A673 (cell line): Measurements from ENCODE around the gene ZNF610. TPM values are rescaled to one million over a fixed set of nuclear protein-coding genes. Genes with fewer than 3 reads are reported as not detected.

ENCODE experiments used
- BruUV-seq: library from RNA; stranded (reverse); fragments of 400-500 nt; replicated peaks from 2 replicates; lab custom pipeline; 2021; lab: Mats Ljungman, UMichigan
- CTCF ChIA-PET: fragments of 300-600 bp; sonication (Branson Sonifier 250); formaldehyde crosslinking; loops from one replicate; lab custom pipeline; 2022; ENCODE audit warnings: antibody characterized with exemption; lab: Charles Lee
- POLR2A ChIA-PET: fragments of 300-600 bp; sonication (Branson Sonifier 250); formaldehyde crosslinking; loops from one replicate; lab custom pipeline; 2022; ENCODE audit warnings: antibody characterized with exemption; ENCODE audit not compliant: low non-redundant PET; lab: Charles Lee
- DNase-seq: peaks from one replicate; pipeline ENCODE4 v3.0.0-alpha.2; 2015; ENCODE audit warnings: low spot score
- H3K27ac ChIP-seq: fragments of 200-600 bp; sonication (generic); 2 replicates; pipeline ENCODE4 v1.5.1; 2016; ENCODE audit warnings: mixed run types, low read depth, mild to moderate bottlenecking, mixed read lengths, antibody characterized with exemption, low read length; ENCODE audit not compliant: poor library complexity, severe bottlenecking
- H3K27me3 ChIP-seq: fragments of 200-600 bp; sonication (generic); replicated peaks from 2 replicates; pipeline ENCODE4 v1.6.1; 2017; ENCODE audit warnings: mixed run types, low read depth, mild to moderate bottlenecking, mixed read lengths, antibody characterized with exemption, low read length; ENCODE audit not compliant: insufficient read depth, poor library complexity
- H3K36me3 ChIP-seq: fragments of 200-600 bp; sonication (generic); 2 replicates; pipeline ENCODE4 v1.6.1; 2016; ENCODE audit warnings: mixed run types, mild to moderate bottlenecking, mixed read lengths, antibody characterized with exemption, low read length; ENCODE audit not compliant: insufficient read depth, poor library complexity, severe bottlenecking
- H3K4me1 ChIP-seq: fragments of 200-600 bp; sonication (generic); 2 replicates; pipeline ENCODE4 v1.6.1; 2017; ENCODE audit warnings: mixed run types, mild to moderate bottlenecking, mixed read lengths, antibody characterized with exemption, low read length; ENCODE audit not compliant: insufficient read depth, poor library complexity, severe bottlenecking
- H3K4me3 ChIP-seq: fragments of 200-600 bp; sonication (generic); 2 replicates; pipeline ENCODE4 v1.5.1; 2016; ENCODE audit warnings: low read depth, mixed run types, mild to moderate bottlenecking, mixed read lengths, low read length; ENCODE audit not compliant: poor library complexity, severe bottlenecking
- H3K9me3 ChIP-seq: fragments of 200-600 bp; sonication (generic); 2 replicates; pipeline ENCODE4 v1.6.1; 2016; ENCODE audit warnings: mixed run types, low read depth, mild to moderate bottlenecking, mixed read lengths, antibody characterized with exemption, low read length; ENCODE audit not compliant: poor library complexity, severe bottlenecking
- EZH2 ChIP-seq: fragments of 200-600 bp; sonication (generic); IDR thresholded peaks from 2 replicates; pipeline ENCODE4 v1.6.1; 2017; ENCODE audit warnings: borderline replicate concordance, low read depth, mild to moderate bottlenecking, mixed read lengths, antibody characterized with exemption, low read length; ENCODE audit not compliant: poor library complexity, severe bottlenecking
- intact Hi-C: fragments of 100-400 bp; cut with micrococcal nuclease; formaldehyde crosslinking; loops from one replicate; pipeline ENCODE4 v1.10.0; 2022; ENCODE audit not compliant: unreplicated experiment
- total RNA-seq: library from RNA; stranded (reverse); gene quantifications from 2 replicates; pipeline ENCODE4 v1.2.3, GENCODE V29; 2021
- TF ChIP-seq, protein P1 (sequence below): fragments of 300-800, 200-600 bp; sonication (generic); conservative IDR thresholded peaks from 2 replicates; pipeline ENCODE4 v1.5.1; 2017; ENCODE audit warnings: low read depth, mild to moderate bottlenecking, antibody characterized with exemption, low read length, moderate library complexity, mixed read lengths

The ZNF610 gene
- total RNA-seq, 1 experiment from 2014 or later: 3.4 TPM

- POLR2A ChIA-PET: no interaction called here
- intact Hi-C loops: no loop called here
- Histone ChIP-seq H3K27ac (no peak overlapping the region), H3K4me1 (no peaks in the 10 kb centered on the region), H3K36me3 (peaks cover 40% of the 10 kb centered on the region), H3K4me3 (no peak overlapping the region), H3K27me3 (no peaks in the 10 kb centered on the region), H3K9me3 (peaks cover 36% of the 10 kb centered on the region)
- no TSS peak for BruUV-seq
- TF ChIP-seq EZH2: no peak
- TF ChIP-seq, protein P1, sequence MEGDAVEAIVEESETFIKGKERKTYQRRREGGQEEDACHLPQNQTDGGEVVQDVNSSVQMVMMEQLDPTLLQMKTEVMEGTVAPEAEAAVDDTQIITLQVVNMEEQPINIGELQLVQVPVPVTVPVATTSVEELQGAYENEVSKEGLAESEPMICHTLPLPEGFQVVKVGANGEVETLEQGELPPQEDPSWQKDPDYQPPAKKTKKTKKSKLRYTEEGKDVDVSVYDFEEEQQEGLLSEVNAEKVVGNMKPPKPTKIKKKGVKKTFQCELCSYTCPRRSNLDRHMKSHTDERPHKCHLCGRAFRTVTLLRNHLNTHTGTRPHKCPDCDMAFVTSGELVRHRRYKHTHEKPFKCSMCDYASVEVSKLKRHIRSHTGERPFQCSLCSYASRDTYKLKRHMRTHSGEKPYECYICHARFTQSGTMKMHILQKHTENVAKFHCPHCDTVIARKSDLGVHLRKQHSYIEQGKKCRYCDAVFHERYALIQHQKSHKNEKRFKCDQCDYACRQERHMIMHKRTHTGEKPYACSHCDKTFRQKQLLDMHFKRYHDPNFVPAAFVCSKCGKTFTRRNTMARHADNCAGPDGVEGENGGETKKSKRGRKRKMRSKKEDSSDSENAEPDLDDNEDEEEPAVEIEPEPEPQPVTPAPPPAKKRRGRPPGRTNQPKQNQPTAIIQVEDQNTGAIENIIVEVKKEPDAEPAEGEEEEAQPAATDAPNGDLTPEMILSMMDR: no peak
- CTCF ChIA-PET: no interaction called here
- peak; percentile 11 for DNase-seq
Measured at GRCh38 chr19:52307275-52307674, 28.8 kb upstream of the ZNF610 start.

GRCh38 chr19:52322429-52322828, 13.6 kb upstream of the ZNF610 start:
- peaks cover 94% of the 10 kb centered on the region for H3K9me3 ChIP-seq
- no peak overlapping the region for H3K27ac ChIP-seq
- no peaks in the 10 kb centered on the region for H3K4me1 ChIP-seq
- ChIA-PET POLR2A (no interaction called here), CTCF (no interaction called here)
- no peaks in the 10 kb centered on the region for H3K27me3 ChIP-seq
- H3K4me3 ChIP-seq: no peak overlapping the region
- intact Hi-C loops: no loop called here
- TF ChIP-seq, protein P1: no peak
- TF ChIP-seq EZH2: no peak
- peaks cover 66% of the 10 kb centered on the region for H3K36me3 ChIP-seq
- BruUV-seq: no TSS peak
- no peak for DNase-seq

DNA sequence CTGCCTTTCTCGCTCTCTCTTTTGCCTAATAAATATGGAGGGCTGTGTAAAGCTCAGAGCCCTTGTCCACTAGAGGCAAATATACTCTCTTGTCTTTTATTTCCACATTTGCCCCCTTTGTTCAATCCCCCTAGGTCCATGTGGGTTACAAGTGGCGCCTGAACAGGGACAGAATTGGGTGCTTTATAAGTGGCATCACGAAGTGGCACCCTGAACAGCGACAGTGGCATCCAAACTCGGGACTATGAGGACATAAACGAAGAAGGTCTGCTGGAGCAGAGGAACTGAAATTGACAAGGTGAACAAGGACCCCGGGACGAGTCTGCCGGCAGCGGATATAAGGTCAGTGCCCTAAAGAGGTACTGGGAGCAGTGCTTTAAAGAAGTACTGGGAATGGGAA, 4.3 kb upstream of the ZNF610 start:
- peaks cover 44% of the 10 kb centered on the region for H3K9me3 ChIP-seq
- no peaks in the 10 kb centered on the region for H3K4me1 ChIP-seq
- no peaks in the 10 kb centered on the region for H3K27me3 ChIP-seq
- no peak overlapping the region for H3K4me3 ChIP-seq
- ChIA-PET POLR2A (no interaction called here), CTCF (no interaction called here)
- H3K27ac ChIP-seq: no peak overlapping the region
- no peaks in the 10 kb centered on the region for H3K36me3 ChIP-seq
- no peak for TF ChIP-seq EZH2
- TF ChIP-seq, protein P1: no peak
- no peak for DNase-seq
- BruUV-seq: no TSS peak
- intact Hi-C loops: no loop called here
